GM12878 (cell line): ENCODE data around the gene NCKAP5L. TPM values are rescaled to one million over a fixed set of nuclear protein-coding genes. Genes with fewer than 3 reads are reported as not detected.

Experiments used
- E4F1 ChIP-seq: fragments of 450-650 bp; IDR thresholded peaks from 2 replicates; pipeline ENCODE4 v1.6.1; 2018; ENCODE audit warnings: borderline replicate concordance, mild to moderate bottlenecking; ENCODE audit not compliant: partially characterized antibody
- IRF4 ChIP-seq: IDR thresholded peaks from 2 replicates; pipeline ENCODE4 v1.6.1; 2011; ENCODE audit warnings: low read depth, low read length
- MAX ChIP-seq: IDR thresholded peaks from 2 replicates; pipeline ENCODE4 v1.6.1; 2012; ENCODE audit warnings: low read depth, low read length, improper control_type of control experiment
- PKNOX1 ChIP-seq: fragments of 450-650 bp; IDR thresholded peaks from 2 replicates; pipeline ENCODE4 v1.6.1; 2016; ENCODE audit warnings: mild to moderate bottlenecking
- POLR2AphosphoS2 ChIP-seq: IDR thresholded peaks from 2 replicates; pipeline ENCODE4 v1.6.1; 2011; ENCODE audit warnings: low read depth, mild to moderate bottlenecking, low read length, improper control_type of control experiment, moderate library complexity
- RUNX3 ChIP-seq: IDR thresholded peaks from 2 replicates; pipeline ENCODE4 v1.6.1; 2012; ENCODE audit warnings: low read length, inconsistent platforms
- SIX5 ChIP-seq: IDR thresholded peaks from 2 replicates; pipeline ENCODE4 v1.6.1; 2011; ENCODE audit warnings: mild to moderate bottlenecking, low read depth, low read length, moderate library complexity; ENCODE audit not compliant: severe bottlenecking
- SMAD5 ChIP-seq: IDR thresholded peaks from 2 replicates; pipeline ENCODE4 v1.6.1; 2016; ENCODE audit warnings: antibody characterized with exemption, low read depth
- ZBTB11 ChIP-seq: fragments of 450-650 bp; formaldehyde crosslinking; IDR thresholded peaks from 2 replicates; pipeline ENCODE4 v1.5.0; 2022; ENCODE audit warnings: mild to moderate bottlenecking, missing genetic modification characterization
- ZBTB40 ChIP-seq: fragments of 450-650 bp; IDR thresholded peaks from 2 replicates; pipeline ENCODE4 v1.6.1; 2016; ENCODE audit warnings: mild to moderate bottlenecking, moderate library complexity, borderline replicate concordance
- ZNF592 ChIP-seq: fragments of 450-650 bp; IDR thresholded peaks from 2 replicates; pipeline ENCODE4 v1.6.1; 2017; ENCODE audit warnings: mild to moderate bottlenecking, moderate library complexity
- polyA plus RNA-seq, 11 experiments: library from polyadenylated mRNA; depleted of rRNA in 4 of 11; unstranded in 6 of 11; stranded (reverse) in 5 of 11; fragments of >200 nt; fragmentation: Nextera tagmentation in 4 of 11; fragmentation: Illumina TruSeq in 1 of 11; extraction: Ambion mirVana in 4 of 11; extraction: Trizol in 1 of 11; gene quantifications; 1 replicate in 1 of 11; 2 replicates in 10 of 11; pipeline versions ENCODE4 v1.2.1 to v1.2.3, GENCODE V29; 2011 to 2016; ENCODE audit warnings: inconsistent platforms in 2 of 11, missing spikeins in 2 of 11, low read depth in 1 of 11
- total RNA-seq, 4 experiments: library from RNA; depleted of rRNA in 3 of 4; stranded (reverse); fragments of >200 nt in 3 of 4; fragmentation: Illumina TruSeq in 1 of 4; extraction: Trizol in 1 of 4; gene quantifications; 2 replicates each; pipeline versions ENCODE4 v1.2.1 to v1.2.3, GENCODE V29; 2013 to 2021

Gene NCKAP5L
- total and polyA plus RNA-seq, 10 of the 15 experiments (the other 5 are each of a cell fraction or from before 2014, with no cell fraction given) = 0.03 to 15.8 (median 4.4) TPM

- TF ChIP-seq SMAD5 (peak; percentile 87), PKNOX1 (peak; percentile 97), E4F1 (peak; percentile 20), SIX5 (peak; percentile 24), ZBTB40 (peak; percentile 84), POLR2AphosphoS2 (peak; percentile 90), RUNX3 (peak; percentile 78), ZBTB11 (CRISPR knock-in tag) (0 out of 2 replicates have a peak, but pooled peaks have one; percentile 23), ZNF592 (no peak), MAX (peak; percentile 57; the same call in 1 of the 2 replicates), IRF4 (no peak)
These were observed 14.5 kb upstream of the NCKAP5L start, which contains the start of gene BCDIN3D (continued) for GRCh38 chr12:49842519-49843352.
